ENCODE measurements around the gene LRRK1.

The LRRK1 gene

DNA sequence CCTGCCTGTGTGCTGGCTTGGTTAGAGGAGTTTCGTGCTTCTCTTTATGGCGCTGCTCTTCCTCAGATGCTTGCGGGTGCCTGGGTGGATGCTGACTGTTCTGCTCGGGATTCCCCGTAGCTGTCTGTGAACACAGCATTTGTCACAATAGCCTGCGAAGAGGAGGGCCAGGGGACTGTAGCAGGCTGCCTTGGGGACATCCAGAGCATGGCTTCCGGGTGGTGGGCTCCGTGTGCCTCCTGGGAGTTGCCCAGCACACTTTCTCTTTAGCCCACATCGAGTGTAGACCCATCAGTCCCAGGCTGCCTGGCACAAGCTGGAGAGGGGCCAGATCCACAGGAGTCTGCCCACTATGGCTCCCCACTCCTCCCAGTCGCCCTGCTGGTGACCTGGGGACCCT, 22.4 kb downstream of the LRRK1 start:
- no peak for DNase-seq

DNA sequence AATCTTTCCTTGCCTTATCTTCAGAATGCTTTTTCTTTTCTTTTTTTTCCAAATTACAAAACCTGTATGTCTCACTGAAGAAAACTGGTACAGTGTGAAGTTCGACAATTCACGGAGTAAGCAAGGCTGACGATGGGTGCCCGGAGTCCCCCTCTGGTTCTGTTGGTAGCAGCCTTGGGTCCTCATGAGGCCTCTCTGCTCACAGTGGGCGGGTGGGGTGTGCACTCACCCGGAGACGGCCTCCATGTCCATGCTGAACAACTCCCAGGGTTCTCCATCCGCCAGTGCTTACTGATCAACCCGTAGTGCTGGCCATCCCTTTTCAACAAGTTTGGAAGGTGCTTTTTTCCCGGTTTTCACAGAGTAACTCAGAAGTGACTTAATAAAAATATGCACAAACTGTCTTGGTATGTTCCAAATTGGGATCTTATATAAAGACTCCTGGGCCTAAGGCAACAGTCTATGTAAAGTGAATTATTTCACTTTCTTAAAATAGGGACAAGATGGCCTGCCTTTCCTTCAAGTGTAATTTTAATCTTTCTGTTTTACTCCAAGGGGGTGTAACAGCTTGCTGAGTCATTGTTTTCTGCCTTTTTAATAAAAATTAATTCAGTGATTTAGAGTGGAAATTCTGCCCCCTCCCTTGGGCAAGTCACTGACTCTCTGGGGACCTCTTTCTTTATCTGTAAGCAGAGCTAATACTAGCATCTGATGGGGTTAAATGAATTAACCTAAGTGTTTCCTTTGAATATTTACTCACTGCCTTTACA, 23.7 kb downstream of the LRRK1 start:
- no peak for DNase-seq

DNA sequence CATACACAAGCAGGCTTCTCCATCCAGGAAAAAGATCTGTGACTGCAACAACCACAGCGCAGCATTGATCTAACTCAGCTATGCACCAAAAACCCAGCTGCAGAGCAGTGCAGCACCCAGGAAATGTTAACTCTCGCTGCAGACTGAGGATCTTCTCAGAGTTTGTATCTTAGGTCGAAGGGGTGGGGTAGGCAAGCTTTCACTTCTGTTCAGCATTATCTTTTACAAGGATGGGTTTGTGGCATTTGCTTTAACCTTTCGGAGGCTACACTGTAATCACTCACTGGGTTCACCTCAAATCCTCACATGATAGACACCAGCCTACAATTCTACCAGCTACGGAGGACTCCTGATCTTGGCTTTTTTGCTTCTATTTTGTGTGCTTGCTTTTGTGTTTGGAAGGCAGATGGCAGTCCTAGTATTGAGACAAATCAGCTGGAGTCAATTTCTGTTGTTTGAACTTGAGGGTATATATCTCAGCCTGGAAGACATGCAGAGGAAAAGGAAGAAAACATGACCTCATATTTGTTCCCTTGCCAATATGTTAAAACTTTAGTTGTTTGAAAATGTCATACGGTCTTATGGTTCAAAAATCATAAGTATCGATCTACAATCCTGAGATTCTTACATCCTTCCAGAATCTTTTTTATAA, 25.2 kb downstream of the LRRK1 start:
- no peak for DNase-seq

DNA sequence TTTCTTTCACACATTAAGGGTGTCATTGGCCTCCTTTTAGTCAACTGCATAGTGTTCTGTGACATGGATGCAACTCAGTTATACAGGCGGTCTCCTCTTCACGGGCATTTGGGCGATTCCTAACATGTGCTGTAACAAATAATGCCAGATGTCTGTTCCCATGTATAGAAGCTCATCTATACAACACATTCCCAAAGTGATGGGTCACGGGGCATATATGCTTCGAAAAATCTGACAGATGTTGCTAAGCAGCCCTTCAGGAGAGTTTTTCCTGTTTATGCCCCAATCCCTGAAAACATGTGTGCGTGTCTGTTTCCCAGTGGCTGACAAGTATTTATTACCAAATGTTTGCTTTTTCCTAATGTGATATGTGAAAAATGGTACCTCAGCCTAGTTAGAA, 25.8 kb downstream of the LRRK1 start:
- no peak for DNase-seq

DNA sequence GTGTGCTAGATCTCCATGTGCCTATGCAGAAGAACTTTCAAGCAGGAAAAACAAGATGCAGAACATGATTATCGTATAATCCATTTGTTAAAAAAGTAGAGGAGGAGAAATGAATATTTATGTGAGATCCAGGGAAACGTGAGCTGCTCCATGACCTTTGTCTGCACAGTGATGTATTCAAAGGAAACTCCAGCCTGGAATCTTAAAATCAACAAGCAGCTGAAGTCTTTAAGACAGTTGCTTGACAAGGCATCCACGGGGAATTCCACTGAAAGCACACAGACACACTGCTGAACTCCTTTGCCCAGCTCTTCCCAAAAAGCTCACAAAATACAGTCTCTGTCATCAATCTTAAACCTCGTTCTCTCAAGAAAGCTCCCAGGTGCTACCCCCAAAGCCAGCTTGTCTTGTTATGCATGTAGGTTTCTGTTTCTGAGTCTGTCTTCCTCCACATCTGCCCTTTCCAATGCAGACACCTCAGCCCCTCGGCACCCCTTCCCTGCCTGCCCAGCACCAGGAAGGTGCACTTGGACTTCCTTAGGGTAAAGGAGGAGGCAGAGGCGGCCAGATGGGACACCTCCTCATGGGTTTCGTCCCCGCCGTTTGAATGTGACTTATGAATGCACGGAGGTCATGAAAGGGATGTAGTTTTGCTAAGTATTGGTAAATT, 28.7 kb downstream of the LRRK1 start:
- DNase-seq: no peak

DNA sequence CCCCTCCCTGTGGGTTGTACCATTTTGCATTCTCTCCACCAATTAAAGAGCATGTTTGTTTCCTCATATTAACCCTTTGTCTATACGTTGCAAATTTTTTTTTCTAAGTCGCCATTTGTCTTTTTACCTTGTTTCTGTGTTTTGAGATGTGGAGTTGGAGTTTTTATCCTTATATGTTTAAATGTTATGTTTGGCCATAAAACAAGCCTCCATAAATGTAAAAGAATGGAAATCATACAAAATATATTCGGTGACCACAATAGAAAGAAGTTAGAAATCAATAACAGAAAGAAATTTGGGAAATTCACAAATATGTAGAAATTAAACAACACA, 29.2 kb downstream of the LRRK1 start:
- no peak for DNase-seq

DNA sequence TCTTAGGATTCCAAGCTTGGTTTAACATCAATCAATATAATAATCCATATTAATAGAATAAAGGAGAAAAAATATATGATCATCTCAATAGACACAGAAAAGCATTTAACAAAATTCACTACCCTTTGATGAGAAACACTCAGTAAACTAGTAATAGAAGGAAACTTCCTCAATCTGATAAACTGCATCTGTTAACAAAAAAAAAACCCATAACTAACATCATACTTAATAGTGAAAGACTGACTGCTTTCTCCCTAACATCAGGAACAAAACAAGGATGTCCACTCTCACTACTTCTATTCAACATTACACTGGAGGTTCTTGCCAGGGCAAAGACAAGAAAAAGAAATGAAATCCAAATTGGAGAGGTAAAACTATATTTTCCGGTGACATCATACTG, 30.5 kb downstream of the LRRK1 start:
- no peak for DNase-seq

DNA sequence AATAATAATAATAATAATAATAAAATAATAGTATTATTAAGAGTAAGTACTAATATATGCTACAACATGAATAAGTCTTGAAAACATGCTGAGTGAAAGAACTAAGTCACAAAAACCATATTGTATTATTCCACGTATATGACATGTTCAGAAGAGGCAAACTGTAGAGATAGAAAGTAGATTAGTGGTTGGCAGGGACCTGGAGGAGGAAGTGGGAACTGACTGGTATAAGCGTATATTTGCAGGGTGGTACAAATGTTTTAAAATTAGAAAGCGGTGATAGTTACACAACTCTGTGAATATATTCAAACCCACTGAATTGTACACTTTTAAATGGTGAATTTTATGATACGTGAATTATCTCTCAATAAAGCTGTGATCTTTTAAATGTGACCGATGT, 32.8 kb downstream of the LRRK1 start:
- no peak for DNase-seq

DNA sequence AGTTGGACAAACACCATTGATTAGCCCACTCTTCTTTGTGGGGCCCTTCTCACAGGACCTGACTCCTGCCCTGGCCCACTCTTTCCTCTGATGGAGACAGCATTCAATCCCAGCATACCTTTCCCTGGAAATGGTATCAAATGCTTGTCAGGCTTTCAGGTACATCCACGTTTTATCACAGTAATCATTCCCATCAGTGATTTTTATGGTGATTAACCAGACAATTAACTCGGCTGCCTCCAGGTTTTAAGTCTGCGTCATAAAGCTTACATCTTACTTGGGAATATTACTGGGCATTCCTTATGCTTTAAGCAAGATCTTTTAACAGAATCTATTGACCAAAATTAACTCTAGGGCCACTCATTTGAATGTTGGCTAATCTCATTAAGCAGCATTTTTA, 33.4 kb downstream of the LRRK1 start:
- no peak for DNase-seq

DNA sequence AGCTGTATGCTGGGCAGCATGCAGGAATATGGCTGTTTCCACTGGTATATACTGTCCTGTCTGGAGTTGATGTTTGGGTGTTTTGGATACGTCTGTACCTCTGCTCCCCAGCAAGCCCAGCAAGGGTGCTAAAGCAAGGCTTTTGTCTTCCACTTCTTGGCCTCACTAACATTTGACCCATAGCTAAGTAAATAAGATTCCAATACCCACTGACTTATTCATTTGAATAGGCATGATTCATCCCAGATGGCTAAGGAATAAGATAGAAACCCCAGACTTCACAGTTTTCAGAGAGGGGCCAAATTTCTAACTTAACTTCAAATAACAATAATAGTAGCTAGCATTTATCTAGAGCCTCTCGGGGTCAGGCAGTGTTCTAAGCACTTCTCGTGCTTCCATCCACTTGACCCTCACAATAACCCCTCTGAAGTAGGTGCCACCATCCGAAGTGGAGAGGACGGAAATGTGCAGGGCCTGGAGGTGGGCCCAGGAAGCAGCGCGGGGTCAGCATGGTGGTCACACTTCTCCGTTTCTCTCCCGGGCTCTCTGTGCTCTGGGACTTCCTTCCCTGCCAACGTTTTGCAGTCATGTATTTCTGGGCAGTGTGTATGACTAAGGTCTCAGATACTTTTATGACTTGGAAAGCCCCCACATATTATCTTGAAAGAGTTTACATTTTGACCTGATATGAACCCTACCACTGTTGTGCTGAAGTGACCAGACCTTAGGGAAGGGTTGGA, 39.3 kb downstream of the LRRK1 start:
- DNase-seq: no peak

DNA sequence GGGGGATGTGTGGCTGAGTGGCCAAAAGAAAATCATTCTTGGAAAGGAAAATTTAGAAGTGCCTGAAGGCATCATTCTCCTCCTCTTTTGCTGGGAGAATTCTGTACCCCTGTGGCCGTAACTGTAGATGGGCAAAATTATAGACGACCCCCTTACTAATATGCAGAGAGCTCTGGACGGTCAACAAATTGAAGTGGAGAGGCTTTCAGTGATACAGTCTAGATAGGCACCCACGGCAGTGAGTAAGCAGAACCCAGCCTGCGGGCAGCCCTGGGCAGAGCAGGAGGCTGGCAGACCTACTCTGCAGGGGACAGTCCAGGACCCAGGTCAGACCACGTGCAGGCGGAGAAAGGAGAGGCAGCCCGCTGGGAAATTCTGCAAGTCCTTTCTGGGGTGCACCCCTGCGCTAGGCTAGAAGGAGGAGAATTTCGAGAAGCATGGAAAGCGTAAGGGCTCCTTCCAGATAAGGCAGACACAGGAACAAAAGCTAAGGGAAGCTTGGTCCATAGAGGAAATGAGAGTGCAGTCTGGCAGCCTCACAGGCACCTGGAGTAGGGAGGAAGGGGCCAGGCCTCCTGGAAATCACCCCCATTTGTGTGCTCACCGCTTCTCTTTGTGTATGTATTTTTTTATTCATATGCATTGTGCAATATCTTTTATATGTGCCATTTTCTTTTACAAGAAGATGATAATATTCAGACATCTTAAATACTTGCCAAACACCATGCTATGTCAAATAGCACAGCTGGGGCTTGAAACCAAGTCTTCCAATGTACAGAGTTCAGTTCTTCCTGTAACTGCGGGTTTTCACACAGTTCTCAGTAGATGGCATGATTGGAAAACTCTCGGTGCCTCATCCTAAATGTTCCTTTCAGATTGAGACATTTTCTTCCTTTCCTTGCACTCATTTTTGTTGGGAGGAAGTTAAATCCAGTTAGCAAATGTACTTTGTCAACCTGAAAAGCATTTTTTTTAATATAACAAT, 40.2 kb downstream of the LRRK1 start:
- DNase-seq: no peak

DNA sequence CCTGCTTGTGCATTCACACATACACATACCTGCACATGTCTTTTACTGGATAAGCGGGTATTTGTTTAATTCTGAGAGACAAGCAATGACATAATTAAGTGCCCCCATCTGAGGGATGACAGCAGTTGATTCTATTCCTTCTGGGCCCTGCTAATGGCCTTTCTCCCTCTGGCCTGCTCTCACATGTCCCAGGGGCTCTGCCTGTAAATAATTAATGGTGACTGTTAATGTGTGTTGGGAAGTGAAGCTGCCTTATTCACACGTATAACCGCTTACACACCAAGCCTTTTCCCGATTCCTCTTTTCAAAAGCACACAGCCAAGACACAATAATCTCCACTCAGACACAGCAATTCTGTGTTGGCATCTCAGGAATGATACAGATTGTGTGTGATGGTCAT, 47.8 kb downstream of the LRRK1 start:
- no peak for DNase-seq

DNA sequence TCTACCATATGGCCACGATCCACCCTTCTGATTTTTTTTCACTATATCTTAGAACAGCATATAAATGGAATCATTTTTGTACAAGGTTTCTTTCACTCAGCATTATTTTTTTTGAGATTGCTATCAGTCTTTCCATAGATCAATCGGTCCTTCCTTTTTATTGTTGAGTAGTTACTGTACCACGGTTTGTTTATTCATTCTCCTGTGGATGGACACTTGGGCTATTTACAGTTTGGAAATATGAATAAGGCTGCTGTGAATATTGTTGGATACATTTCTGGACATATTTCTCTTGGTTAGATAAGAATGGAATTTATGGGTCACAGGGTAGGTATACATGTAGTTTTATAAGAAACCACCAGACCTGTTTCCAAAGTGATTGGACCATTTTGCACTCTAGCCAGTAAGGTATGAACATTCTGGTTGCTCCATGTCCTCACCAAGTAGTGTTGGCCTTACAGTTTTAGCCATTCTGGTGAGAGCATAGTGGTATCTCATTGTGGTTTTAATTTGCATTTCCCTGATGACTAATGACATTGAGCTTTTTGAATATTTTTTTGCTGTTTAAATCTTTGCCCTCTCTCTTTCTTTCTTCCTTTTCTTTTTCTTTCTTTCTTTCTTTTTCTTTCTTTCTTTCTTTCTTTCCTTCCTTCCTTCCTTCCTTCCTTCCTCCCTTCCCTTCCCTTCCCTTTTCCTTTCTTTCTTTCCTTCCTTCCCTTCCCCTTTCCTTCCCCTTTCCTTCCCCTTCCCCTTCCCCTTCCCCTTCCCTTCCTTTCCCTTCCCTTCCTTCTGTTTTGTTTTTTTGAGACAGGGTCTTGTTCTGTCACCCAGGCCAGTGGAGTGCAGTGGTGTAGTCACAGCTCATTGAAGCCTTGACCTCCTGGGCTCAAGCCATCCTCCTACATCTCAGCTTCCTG, 49.2 kb downstream of the LRRK1 start:
- DNase-seq: no peak

DNA sequence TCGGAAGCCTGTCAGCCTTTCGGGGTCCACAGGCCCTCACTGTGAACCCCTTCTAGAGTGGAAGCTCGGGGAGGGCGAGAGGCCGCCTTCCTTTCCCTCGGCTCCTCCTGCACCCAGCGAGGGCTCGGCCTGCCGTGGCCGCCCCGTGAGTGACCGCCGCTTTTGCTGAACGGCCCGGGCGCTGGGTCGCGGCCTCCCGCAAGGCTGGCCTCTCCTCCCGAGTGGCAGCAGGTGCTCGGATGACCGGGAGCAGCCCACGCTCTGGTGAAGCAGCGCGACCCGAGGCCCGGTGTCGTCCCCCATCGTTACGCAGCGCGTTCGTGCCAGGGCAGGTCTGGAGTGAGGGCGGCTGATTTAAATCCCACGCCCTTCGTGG, 53.8 kb downstream of the LRRK1 start:
- DNase-seq: no peak

DNA sequence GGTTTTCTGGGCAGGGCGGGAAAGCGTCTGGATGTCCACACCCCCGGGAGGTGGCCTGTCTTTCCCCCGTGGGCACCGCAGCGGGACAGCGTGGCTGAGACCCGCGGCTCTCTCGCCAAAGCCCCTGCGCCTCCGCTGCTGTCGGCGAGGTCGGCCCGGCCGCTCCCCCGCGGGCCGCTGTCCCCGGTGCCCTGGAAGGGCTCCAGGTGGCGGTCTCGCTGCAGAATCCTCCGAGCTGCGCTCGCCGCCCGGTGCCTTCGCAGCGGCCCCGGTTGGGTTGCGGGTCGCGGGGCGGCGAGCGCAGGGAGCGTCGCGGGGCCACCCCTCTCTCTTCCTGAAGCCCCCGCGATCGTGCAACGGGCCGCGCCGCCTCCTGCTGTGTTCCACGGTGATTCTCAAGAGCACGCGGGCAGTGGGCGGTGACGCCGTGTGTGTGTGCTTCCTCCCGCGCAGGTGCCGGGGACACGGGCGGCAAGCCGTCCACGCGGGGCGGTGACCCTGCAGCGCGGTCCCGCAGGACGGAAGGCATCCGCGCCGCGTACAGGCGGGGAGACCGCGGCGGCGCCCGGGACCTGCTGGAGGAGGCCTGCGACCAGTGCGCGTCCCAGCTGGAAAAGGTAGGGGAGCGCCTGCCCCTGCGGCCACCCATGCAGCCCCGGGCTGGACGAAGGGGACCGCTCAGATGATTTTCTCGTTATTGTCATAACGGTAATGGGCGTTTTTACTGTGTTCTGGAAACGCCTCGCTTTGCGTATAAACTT, 54.4 kb downstream of the LRRK1 start:
- DNase-seq: no peak

DNA sequence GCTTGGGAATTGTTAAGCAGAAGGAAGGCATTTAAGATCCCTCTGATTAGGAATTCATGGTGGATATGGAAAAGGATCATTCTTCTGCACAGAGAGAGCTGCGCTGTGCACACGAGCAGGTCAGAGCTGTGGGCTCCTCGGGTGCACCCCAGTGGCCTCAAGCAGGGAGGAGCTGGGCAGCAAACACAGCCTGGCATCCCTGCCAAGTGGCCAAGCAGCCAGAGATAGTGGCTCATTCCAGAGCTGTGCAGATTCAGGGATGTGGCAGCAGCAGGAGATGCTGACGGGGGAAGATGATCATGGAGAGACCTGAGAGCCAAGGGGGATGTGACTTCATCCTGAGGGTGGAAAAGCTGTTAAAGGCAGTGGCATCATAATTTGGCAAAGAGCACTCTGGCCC, 55.9 kb downstream of the LRRK1 start:
- DNase-seq: no peak

DNA sequence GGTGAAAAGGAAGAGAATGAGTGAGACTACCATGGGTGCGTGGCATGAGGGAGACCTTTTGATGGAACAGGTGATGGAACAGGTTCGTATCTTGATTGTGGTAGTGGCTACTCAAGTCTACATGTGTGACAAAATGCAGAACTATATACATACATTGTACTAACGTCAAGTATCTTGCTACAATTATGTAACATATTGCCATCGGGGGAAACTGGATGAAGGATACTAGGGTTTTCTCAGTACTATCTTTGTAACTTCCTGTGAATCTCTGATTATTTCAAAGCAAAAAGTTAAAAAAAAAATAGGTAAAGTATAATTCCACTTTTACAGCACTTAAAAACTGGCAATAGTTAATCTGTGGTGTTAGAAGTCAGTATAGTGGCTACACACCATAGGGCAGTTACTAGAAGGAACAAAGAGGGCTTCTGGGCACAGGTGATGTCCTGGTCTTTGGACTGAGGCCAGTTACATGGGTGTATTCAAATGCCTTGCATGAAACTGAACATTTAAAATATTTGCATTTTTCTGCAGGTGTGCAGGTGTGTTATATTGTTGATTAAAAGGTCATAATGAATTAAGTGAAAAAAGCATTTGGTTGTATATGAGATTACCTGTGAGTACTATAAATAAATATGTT, 61.4 kb downstream of the LRRK1 start:
- DNase-seq: no peak

DNA sequence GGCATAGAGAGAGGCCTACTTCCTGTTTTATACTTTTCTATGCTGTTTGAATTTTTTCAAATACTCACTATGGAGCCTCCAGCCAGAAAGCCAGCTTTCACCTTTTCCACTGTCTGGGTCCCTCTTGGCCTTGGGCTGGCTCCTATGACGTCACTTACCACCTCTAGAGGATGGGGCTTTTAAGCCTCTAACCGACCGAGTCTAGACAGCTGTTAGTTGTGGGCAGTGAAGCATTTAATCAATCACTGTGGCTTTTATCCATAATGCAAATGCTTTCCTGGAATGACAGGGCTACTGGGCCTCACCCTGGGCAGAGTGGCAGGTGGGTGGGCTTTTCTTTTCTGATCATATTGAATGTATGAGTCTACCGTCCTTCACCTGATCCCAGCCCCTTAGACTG, 61.9 kb downstream of the LRRK1 start:
- no peak for DNase-seq

DNA sequence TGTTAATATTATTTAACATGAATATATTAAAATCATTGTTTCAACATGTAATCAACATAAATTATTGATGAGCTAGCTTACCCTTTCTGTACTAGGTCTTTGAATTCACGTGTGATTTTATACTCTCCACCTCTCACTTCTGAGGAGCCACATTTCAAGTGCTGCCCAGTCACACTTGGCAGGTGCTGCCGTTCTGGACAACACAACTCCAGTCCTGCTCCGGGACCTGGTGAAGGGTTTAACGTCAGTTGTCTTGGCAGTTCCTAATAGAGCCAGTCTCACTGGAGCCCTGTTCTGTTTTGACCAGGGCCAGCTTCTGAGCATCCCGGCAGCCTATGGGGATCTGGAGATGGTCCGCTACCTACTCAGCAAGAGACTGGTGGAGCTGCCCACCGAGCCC, 64.1 kb downstream of the LRRK1 start:
- no peak for DNase-seq

DNA sequence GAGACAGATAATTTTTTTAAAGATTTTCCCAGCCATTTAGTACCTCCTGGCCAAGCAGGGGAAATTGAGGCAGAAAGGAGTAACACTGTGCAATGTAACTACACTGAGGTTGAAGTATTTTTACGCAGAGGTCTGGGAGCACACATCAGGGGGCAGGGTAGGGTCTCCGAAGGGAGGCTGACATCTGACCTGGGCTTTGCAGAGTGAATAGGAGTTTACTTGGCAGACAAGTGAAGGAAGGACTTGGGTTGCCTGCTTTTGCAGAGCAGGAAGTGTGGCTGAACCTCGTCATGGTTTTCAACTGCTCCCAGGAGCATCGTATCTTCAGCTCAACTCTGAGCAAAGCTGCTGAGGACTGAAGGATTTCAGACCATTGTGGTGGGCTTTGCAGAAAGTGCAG, 66.2 kb downstream of the LRRK1 start:
- DNase-seq: no peak
